ENCODE data around the gene ANKFN1. TPM values are rescaled to one million over a fixed set of nuclear protein-coding genes. Genes with fewer than 3 reads are reported as not detected.

The ANKFN1 gene
- total RNA-seq, 1 donor from 2014 or later: 2.4 TPM

- Mint-ChIP-seq H3K4me3 (no peak overlapping the region), H3K4me1 (ENCODE audit: unreplicated experiment) (no peaks in the 10 kb centered on the region), H3K9me3 (peaks cover 5% of the 10 kb centered on the region), H3K27ac (no peak overlapping the region), H3K36me3 (no peaks in the 10 kb centered on the region), H3K27me3 (no peaks in the 10 kb centered on the region)
- TF ChIP-seq, protein P1, sequence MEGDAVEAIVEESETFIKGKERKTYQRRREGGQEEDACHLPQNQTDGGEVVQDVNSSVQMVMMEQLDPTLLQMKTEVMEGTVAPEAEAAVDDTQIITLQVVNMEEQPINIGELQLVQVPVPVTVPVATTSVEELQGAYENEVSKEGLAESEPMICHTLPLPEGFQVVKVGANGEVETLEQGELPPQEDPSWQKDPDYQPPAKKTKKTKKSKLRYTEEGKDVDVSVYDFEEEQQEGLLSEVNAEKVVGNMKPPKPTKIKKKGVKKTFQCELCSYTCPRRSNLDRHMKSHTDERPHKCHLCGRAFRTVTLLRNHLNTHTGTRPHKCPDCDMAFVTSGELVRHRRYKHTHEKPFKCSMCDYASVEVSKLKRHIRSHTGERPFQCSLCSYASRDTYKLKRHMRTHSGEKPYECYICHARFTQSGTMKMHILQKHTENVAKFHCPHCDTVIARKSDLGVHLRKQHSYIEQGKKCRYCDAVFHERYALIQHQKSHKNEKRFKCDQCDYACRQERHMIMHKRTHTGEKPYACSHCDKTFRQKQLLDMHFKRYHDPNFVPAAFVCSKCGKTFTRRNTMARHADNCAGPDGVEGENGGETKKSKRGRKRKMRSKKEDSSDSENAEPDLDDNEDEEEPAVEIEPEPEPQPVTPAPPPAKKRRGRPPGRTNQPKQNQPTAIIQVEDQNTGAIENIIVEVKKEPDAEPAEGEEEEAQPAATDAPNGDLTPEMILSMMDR (conservative IDR thresholded peaks at IDR 0.05): no peak
- no peak for DNase-seq (ENCODE audit: extremely low spot score, unreplicated experiment)
Observed at GRCh38 chr17:56548661-56549060, 395.4 kb downstream of the ANKFN1 start.

DNA sequence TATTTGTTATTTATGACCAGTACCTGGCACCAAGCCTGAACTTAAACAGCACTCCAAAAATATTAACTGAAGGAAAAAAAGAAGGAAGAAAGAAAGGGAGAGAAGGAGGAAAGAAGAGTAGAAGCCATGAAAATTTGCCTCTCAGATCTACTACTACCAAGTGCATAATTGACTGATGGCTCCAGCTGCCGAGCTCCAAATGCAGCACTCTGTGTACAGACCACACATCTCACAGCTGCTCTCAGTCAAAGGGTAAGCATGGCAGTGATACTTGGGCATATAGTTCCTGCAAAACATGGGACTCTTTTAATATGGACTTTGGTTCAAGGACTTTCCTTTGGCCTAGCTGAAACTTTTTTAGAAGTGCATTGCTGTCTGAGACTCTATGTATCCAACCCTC is 396.2 kb downstream of the ANKFN1 start:
- no peak overlapping the region for H3K27ac Mint-ChIP-seq
- H3K9me3 Mint-ChIP-seq: peaks cover 5% of the 10 kb centered on the region
- no peaks in the 10 kb centered on the region for H3K27me3 Mint-ChIP-seq
- H3K4me1 Mint-ChIP-seq (ENCODE audit: unreplicated experiment): no peaks in the 10 kb centered on the region
- no peaks in the 10 kb centered on the region for H3K36me3 Mint-ChIP-seq
- TF ChIP-seq, protein P1 (conservative IDR thresholded peaks at IDR 0.05): no peak
- no peak overlapping the region for H3K4me3 Mint-ChIP-seq
- DNase-seq (ENCODE audit: extremely low spot score, unreplicated experiment): no peak

- no peak for DNase-seq (ENCODE audit: extremely low spot score, unreplicated experiment)
- H3K27ac Mint-ChIP-seq: no peak overlapping the region
- H3K4me1 Mint-ChIP-seq (ENCODE audit: unreplicated experiment): no peaks in the 10 kb centered on the region
- no peak overlapping the region for H3K4me3 Mint-ChIP-seq
- TF ChIP-seq, protein P1 (conservative IDR thresholded peaks at IDR 0.05): no peak
- H3K36me3 Mint-ChIP-seq: no peaks in the 10 kb centered on the region
- H3K27me3 Mint-ChIP-seq: no peaks in the 10 kb centered on the region
- H3K9me3 Mint-ChIP-seq: peaks cover 3% of the 10 kb centered on the region
Observed at GRCh38 chr17:56557682-56558081, 404.4 kb downstream of the ANKFN1 start.

DNA sequence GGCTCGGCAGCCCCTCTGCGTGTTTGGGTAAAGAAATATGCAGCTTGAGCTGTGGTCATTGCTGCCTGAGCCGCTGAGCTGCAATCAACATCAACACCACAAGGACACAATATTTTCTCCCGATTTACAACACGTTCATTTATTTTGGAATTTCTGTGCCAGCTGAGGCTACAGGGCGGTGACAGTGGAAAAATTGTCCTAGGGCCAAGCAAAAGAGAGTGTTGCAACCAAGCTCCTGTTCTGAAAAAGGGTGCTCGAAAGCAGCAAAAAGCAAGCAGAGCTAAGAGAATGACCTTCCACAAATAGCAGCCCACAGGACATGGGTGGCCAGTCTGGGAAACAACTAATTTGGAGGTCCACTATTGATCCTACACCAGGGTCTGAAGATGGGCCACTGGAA is 404.8 kb downstream of the ANKFN1 start:
- H3K4me3 Mint-ChIP-seq: no peak overlapping the region
- H3K27me3 Mint-ChIP-seq: no peaks in the 10 kb centered on the region
- H3K27ac Mint-ChIP-seq: no peak overlapping the region
- no peaks in the 10 kb centered on the region for H3K36me3 Mint-ChIP-seq
- peaks cover 3% of the 10 kb centered on the region for H3K9me3 Mint-ChIP-seq
- DNase-seq (ENCODE audit: extremely low spot score, unreplicated experiment): no peak
- H3K4me1 Mint-ChIP-seq (ENCODE audit: unreplicated experiment): no peaks in the 10 kb centered on the region
- TF ChIP-seq, protein P1 (conservative IDR thresholded peaks at IDR 0.05): no peak
